ENCODE data around the gene PTPRR. TPM values are rescaled to one million over a fixed set of nuclear protein-coding genes. Genes with fewer than 3 reads are reported as not detected.

PTPRR gene
- total and polyA plus RNA-seq, 2 donors (not counting 3 experiments of a cell fraction or from before 2014, with no cell fraction given): 0.46 to 1.1 TPM

- Histone ChIP-seq H3K27me3 (ENCODE audit: control insufficient read depth in 2 of 2, insufficient read depth in 2 of 2, low read length in 2 of 2) (peaks cover 9 to 17% of the 10 kb centered on the region in 2 experiments), H3K9me1 (replicated peaks; ENCODE audit: control insufficient read depth, extremely low read depth, insufficient read depth, low read length) (no peaks in the 10 kb centered on the region), H3K4me3 (replicated peaks in 1 of 3; ENCODE audit: insufficient read depth in 1 of 3, low read depth in 1 of 3, low read length in 3 of 3) (no peak overlapping the region), H3K36me3 (ENCODE audit: control insufficient read depth in 2 of 2, extremely low read depth in 1 of 2, insufficient read depth in 2 of 2, low read length in 2 of 2) (no peaks in the 10 kb centered on the region), H3K9me3 (replicated peaks; ENCODE audit: control insufficient read depth, insufficient read depth, low read length) (no peaks in the 10 kb centered on the region), H3K9ac (replicated peaks; ENCODE audit: extremely low read depth, insufficient read depth, low read length) (no peak overlapping the region), H3K79me2 (ENCODE audit: control insufficient read depth, insufficient read depth, low read length) (no peaks in the 10 kb centered on the region), H3K4me1 (ENCODE audit: control insufficient read depth, extremely low read depth, insufficient read depth, low read length) (no peaks in the 10 kb centered on the region), H3K27ac (ENCODE audit: insufficient read depth, low read depth, low read length) (no peak overlapping the region), H4K20me1 (replicated peaks; ENCODE audit: control insufficient read depth, extremely low read depth, insufficient read depth, low read length) (no peaks in the 10 kb centered on the region), H3K4me2 (ENCODE audit: insufficient read depth, low read length) (no peak overlapping the region), H2AFZ (ENCODE audit: low read depth, low read length) (no peak overlapping the region)
- intact Hi-C loops (cut with micrococcal nuclease): no loop called here
- CTCF ChIA-PET: interaction anchor here (1.4 to 2.9 kb wide), 3 partner anchors 11 to 105 kb away, joined by 3 to 14 read pairs (median 4); no protein-coding TSS in a partner anchor
- TF ChIP-seq JUN (IDR thresholded peaks at IDR 0.05; ENCODE audit: borderline replicate concordance, insufficient read depth, insufficient read length, low read depth) (no peak), FOS (IDR thresholded peaks at IDR 0.05; ENCODE audit: borderline replicate concordance, insufficient read depth, low read length) (no peak), POLR2A (IDR thresholded peaks at IDR 0.05; ENCODE audit: low read depth, low read length) (no peak), MYC (IDR thresholded peaks at IDR 0.05; ENCODE audit: low read depth, low read length) (no peak), CTCF (IDR thresholded peaks at IDR 0.05; ENCODE audit: extremely low read depth in 1 of 2, insufficient read depth in 1 of 2, low read depth in 1 of 2, low read length in 2 of 2) (no peak), EZH2 (IDR thresholded peaks at IDR 0.05; ENCODE audit: borderline replicate concordance, low read depth, low read length, severe bottlenecking) (no peak), GATA2 (IDR thresholded peaks at IDR 0.05; ENCODE audit: insufficient read depth, insufficient read length, low read depth, low read length) (no peak), MAX (IDR thresholded peaks at IDR 0.05; ENCODE audit: insufficient read depth, insufficient read length) (no peak), POLR2AphosphoS5 (IDR thresholded peaks at IDR 0.05; ENCODE audit: insufficient read depth, low read depth, low read length) (no peak)
- BruUV-seq (replicated peaks): no TSS peak
- DNase-seq (ENCODE audit: low read depth, low spot score): no peak
- dilution Hi-C loops (cut with MboI; ENCODE audit: extremely low pct_ligation_motif_present, low sequenced_read_pairs): no loop called here
- POLR2A ChIA-PET: no interaction called here
- FAIRE-seq: peak; percentile 62
These were observed 176.4 kb downstream of the PTPRR start for GRCh38 chr12:70744178-70744577.
